Right kidney (tissue), 1 donor: ENCODE results near the gene ALOX12B.
A peak's percentile ranks its signal among the peaks of the same experiment; 100 is the strongest.
"Not testable (repeated sequence)": the region's sequence is repeated elsewhere in the genome, so short reads cannot be mapped to it uniquely, and the experiment has no call there.

Experiments
- DNase-seq: peaks from one replicate; pipeline ENCODE4 v3.0.0-alpha.2; 2016

The ALOX12B gene

DNA sequence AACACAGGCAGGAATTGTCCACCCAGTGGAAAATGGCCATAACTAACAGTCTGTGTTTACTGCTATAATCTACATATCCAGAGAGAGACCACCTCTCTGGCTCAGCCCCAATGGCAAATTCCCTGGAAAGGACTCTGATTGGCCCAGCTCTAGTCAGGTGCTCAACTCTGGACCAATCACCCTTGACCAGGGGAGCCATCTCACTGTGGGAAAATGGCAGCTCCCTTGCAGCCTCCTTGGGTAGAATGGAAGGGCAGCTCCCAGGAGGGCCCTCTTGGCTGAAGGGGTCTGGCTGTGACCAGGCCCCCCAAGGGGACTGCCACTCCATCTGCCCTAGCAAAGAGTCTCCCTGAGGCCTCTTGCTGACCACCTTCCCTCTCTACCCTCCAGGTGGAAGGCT lies 45.5 kb downstream of the ALOX12B start:
- no peak for DNase-seq

DNA sequence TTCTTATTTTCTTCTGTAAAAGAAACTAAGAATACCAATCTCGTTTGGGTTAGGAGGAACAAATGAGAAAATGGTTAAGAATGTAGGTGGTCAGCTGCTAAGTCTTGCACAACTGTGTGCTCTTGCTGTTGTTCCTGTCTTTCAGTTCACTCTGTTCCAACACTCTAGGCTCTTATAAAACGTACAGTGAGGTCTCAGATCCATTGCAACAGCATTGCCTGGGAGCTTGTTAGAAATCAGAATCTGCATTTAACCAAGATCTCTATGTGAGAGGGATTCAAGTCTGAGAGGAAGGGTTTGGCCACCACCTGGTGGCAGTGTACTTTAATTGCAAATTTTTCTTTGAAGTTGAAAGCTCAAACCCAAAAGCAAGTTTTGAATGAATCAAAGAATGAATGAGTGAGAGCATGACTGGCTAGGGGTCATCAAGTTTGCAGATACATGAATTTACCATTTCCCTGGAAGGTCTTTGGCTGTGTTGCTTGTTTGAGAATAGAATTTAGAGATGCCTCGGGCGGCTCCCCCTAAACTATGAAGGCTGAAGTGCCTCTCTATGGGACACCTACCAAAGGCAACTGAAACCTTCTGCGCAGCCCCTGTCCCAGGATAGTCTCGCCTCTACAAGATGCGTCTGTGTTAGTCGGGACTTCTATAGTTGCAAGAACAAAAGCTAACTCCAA lies 46.1 kb downstream of the ALOX12B start:
- no peak for DNase-seq

DNA sequence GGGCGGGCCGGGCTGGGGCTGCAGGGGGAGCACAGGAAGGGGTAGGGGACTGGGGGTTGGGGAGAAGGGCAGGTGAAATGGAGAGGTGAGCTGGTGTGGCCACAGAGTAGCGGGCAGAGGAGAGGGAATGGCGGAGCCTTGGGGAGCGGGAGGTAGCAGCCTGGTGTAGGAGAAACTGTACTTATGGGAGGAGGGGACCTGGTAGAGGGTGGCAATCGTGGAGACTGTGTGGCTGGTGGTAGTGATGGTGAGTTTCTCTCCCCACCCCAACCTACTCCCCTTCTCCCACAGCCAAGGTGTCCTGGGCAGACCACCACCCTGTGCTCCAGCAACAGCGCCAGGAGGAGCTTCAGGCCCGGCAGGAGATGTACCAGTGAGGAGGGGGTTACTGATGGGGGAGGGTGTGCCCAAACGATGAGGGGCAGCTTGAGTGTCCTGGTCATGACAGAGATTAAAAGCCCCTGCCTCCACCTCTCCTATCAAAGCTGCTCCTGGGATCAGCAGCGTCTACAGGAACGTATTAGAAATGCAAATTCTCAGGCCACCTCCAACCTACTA lies 47.8 kb downstream of the ALOX12B start:
- DNase-seq, result no peak

DNA sequence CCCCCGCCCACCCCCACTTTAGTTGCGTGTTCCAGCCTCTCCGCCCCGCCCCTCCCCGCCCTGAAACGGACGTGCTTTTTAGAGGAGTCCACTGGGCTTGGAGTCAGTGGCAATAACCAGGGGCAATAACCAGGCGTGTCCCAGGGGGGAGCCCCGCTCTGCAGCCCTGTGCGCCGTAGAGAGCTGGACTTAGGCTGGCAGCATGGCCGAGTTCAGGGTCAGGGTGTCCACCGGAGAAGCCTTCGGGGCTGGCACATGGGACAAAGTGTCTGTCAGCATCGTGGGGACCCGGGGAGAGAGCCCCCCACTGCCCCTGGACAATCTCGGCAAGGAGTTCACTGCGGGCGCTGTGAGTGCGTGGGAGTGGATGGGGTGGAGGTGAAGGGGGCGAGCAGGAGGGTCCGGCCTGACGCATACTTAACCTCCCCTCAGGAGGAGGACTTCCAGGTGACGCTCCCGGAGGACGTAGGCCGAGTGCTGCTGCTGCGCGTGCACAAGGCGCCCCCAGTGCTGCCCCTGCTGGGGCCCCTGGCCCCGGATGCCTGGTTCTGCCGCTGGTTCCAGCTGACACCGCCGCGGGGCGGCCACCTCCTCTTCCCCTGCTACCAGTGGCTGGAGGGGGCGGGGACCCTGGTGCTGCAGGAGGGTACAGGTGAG lies 48.4 kb downstream of the ALOX12B start, which contains the start of gene ALOX15B:
ALOX15B (plus strand) TSS at position 106 of the 657 bp plus-strand sequence; CDS start at position 203, 97 bp downstream.
- DNase-seq, result peak; percentile 49

DNA sequence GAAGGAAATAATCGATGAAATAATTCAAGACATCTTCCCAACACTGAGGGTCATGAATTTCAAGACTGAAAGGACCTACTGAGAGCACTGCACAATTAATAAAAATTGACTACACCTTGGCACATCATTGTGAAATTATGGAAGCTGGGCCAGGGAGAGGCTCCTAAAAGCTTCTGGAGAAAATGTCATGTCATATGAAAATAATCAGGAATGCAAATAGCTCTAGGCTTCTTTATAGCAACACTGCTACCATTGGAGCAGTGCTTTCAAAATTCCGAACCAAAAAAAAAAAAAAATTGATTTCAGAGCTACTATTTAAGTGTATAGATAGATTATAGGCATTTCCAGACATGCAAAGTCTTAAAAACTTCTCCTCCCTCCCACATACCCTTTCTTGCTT lies 55.1 kb downstream of the ALOX12B start:
- no peak for DNase-seq

DNA sequence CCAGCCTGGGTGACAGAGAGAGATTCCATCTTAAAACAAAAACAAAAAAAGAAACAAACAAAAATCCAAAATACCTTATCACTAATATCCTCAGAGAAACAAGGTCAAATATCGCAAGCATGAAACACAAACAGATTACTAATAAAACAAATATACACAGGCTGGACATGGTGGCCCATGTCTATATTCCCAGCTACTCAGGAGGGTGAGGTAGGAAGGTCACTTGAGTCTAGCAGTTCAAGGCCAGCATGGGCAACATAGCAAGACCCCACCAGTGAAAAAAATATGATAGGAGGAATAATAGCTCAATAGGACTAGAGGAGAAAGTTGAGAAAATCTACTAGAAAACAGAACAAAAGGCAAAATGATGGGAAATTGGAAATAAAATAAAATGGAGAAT lies 55.6 kb downstream of the ALOX12B start:
- no peak for DNase-seq

DNA sequence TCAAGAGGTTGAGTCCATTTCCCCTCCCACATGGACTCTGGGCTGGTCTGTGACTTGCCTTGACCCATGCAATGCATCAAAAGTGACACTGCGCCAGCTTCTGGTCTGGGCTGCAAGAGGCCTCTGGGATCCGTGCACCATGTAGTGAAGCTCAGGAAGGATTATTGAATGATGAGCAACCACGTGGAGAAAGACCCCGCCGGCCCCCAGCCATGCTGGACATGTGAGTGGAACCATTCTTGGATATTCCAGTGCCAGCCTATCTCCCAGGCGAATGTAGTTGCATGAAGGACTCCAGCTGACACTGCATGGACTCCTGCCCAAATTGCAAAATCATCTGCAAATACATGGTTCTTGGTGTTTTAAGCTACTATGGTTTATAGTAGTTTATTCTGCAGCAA lies 56.3 kb downstream of the ALOX12B start:
- no peak for DNase-seq

DNA sequence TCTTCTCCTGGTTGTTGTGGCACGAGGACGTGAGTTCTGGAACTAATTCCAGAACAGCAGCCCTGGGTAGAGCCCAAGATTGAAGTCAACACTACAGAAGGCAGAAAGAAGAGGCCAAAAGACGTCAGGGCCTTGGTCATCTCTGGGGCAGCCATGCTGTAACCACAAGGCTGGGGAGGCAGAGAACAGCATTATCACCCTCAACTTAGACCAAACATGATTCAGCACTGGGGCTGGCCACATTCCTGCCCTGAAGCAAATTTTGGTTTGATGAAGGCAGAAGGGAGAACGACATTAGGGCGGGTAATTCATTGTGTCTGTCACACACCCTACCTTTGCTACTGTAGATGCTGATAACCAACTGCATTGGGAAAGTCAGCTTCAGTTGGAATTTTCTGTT lies 58.4 kb downstream of the ALOX12B start:
- no peak for DNase-seq

DNA sequence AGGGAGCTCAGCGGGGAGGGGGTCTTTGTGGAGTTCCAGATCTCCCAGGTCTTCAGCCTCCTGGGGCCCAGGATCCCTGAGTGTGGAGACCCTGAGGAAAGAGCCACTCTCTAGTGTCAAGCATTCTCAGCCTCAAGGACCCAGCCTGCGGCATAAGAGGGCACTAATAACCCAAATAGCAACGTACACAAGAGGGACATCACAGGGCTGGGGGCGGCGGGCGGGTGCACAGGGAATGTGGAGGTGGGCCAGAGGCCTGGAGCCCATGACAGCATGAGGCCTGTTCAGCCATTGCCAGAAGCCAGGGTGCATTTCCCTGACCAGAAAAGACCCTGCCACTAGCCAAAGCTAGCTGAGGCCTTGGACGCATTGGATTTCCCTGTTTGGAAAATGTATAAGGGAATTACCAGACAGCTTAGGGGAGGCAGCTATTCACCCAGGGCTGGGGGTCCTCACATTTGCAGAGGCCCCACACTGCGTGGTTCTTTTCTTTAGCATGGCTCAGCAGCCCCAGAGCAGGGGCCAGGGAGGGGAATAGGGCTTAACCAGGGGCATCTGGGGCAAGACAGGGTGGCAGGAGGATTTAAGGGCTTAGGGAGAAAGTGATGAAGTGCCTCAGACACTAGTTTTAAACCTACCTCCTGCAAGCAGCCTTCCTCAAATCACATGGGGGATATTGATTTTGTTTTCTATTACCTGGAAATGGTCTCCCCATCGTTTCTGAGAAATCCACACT lies 62.2 kb downstream of the ALOX12B start:
- DNase-seq, result no peak

DNA sequence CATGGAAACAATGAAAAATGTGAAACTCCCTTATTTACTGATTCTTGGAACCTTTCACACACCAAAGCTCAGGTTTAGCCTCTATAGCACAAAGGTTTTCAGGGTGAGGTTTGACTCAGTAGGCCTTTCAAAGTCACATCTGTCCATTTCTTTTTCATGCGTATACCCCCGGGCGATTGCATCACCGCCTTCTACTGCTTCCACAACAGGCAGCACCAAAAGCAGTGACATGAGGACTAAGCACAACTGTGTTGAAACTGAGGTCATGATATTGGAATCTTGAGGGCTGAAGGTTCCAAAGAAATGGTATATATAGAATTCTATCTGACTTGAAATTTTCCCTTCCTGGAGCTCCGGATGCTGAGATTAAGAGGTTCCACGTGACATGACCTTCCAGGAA lies 63.4 kb downstream of the ALOX12B start:
- DNase-seq, result not testable (repeated sequence)
